PC-3 (cell line): Measurements from ENCODE around the gene TCFL5. TPM values are rescaled to one million over a fixed set of nuclear protein-coding genes. Genes with fewer than 3 reads are reported as not detected.

Source experiments
- ATAC-seq: fragments of 200-7000 bp; cut with Tn5 transposase; 2 replicates; pipeline ENCODE4 v1.9.1; 2020; ENCODE audit warnings: mild to moderate bottlenecking, moderate library complexity
- BruUV-seq: library from RNA; stranded (reverse); fragments of 400-500 nt; replicated peaks from 2 replicates; lab custom pipeline; 2021; lab: Mats Ljungman, UMichigan
- CTCF ChIA-PET: fragments of 300-600 bp; sonication (Branson Sonifier 250); formaldehyde crosslinking; loops from one replicate; lab custom pipeline; 2022; ENCODE audit warnings: antibody characterized with exemption; lab: Charles Lee
- POLR2A ChIA-PET: fragments of 300-600 bp; sonication (Branson Sonifier 250); formaldehyde crosslinking; loops from one replicate; lab custom pipeline; 2022; ENCODE audit warnings: antibody characterized with exemption; ENCODE audit not compliant: unreplicated experiment; lab: Charles Lee
- DNase-seq: peaks from one replicate; pipeline ENCODE4 v3.0.0-alpha.2; 2015
- H2AFZ ChIP-seq: fragments of 300-600 bp; sonication (generic); 2 replicates; pipeline ENCODE4 v1.6.0; 2016; ENCODE audit warnings: antibody characterized with exemption, low read length
- H3F3A ChIP-seq: fragments of 300-600 bp; sonication (generic); one replicate; pipeline ENCODE4 v1.6.0; 2017; ENCODE audit warnings: antibody characterized with exemption, low read length, control low read depth, mild to moderate bottlenecking; ENCODE audit not compliant: unreplicated experiment
- H3K27ac ChIP-seq: fragments of 300-600 bp; sonication (generic); 2 replicates; pipeline ENCODE4 v1.5.1; 2016; ENCODE audit warnings: mild to moderate bottlenecking, low read length
- H3K27me3 ChIP-seq: fragments of 300-600 bp; sonication (generic); 2 replicates; pipeline ENCODE4 v1.6.1; 2016; ENCODE audit warnings: low read length, mixed read lengths
- H3K36me3 ChIP-seq: fragments of 300-600 bp; sonication (generic); 2 replicates; pipeline ENCODE4 v1.6.1; 2016; ENCODE audit warnings: low read depth, mixed run types, low read length, mixed read lengths
- H3K4me1 ChIP-seq: fragments of 300-600 bp; sonication (generic); 2 replicates; pipeline ENCODE4 v1.5.1; 2016; ENCODE audit warnings: low read length; ENCODE audit not compliant: insufficient read depth
- H3K4me2 ChIP-seq: fragments of 300-600 bp; sonication (generic); 2 replicates; pipeline ENCODE4 v1.6.0; 2016; ENCODE audit warnings: low read length
- H3K4me3 ChIP-seq: fragments of 300-600 bp; sonication (generic); 2 replicates; pipeline ENCODE4 v1.5.1; 2016; ENCODE audit warnings: mild to moderate bottlenecking, low read length, mixed read lengths
- H3K79me2 ChIP-seq: fragments of 300-600 bp; sonication (generic); 2 replicates; pipeline ENCODE4 v1.6.1; 2017; ENCODE audit warnings: low read length, mixed read lengths
- H3K9ac ChIP-seq: fragments of 300-600 bp; sonication (generic); 2 replicates; pipeline ENCODE4 v1.6.0; 2016; ENCODE audit warnings: mild to moderate bottlenecking, low read length
- H3K9me2 ChIP-seq: fragments of 300-600 bp; sonication (generic); replicated peaks from 2 replicates; pipeline ENCODE4 v1.6.1; 2016; ENCODE audit warnings: mixed run types, low read length, mixed read lengths
- H3K9me3 ChIP-seq: fragments of 300-600 bp; sonication (generic); 2 replicates; pipeline ENCODE4 v1.6.1; 2016; ENCODE audit warnings: low read length, mixed read lengths
- H4K20me1 ChIP-seq: fragments of 300-600 bp; sonication (generic); 2 replicates; pipeline ENCODE4 v1.6.1; 2016; ENCODE audit warnings: low read length, mixed read lengths
- EZH2 ChIP-seq: fragments of 300-600 bp; sonication (generic); IDR thresholded peaks from one replicate; pipeline ENCODE4 v1.6.1; 2017; ENCODE audit warnings: antibody characterized with exemption, mild to moderate bottlenecking, low read length; ENCODE audit not compliant: unreplicated experiment
- EZH2phosphoT487 ChIP-seq: fragments of 300-600 bp; sonication (generic); IDR thresholded peaks from 2 replicates; pipeline ENCODE4 v1.6.1; 2018; ENCODE audit warnings: mild to moderate bottlenecking, antibody characterized with exemption, low read length, borderline replicate concordance
- intact Hi-C: fragments of 100-400 bp; cut with micrococcal nuclease; formaldehyde crosslinking; loops from 2 replicates; pipeline ENCODE4 v1.9.0; 2023
- total RNA-seq: library from RNA; depleted of rRNA; stranded (reverse); fragments of >200 nt; gene quantifications from 2 replicates; pipeline ENCODE4 v1.2.3, GENCODE V29; 2014
- TF ChIP-seq, protein P1 (sequence below): fragments of 300-600 bp; sonication (generic); conservative IDR thresholded peaks from 2 replicates; pipeline ENCODE4 v1.5.1; 2017; ENCODE audit warnings: antibody characterized with exemption, low read depth, mild to moderate bottlenecking, low read length

Gene TCFL5
- total RNA-seq, 1 experiment from 2014 or later: 15.8 TPM

DNA sequence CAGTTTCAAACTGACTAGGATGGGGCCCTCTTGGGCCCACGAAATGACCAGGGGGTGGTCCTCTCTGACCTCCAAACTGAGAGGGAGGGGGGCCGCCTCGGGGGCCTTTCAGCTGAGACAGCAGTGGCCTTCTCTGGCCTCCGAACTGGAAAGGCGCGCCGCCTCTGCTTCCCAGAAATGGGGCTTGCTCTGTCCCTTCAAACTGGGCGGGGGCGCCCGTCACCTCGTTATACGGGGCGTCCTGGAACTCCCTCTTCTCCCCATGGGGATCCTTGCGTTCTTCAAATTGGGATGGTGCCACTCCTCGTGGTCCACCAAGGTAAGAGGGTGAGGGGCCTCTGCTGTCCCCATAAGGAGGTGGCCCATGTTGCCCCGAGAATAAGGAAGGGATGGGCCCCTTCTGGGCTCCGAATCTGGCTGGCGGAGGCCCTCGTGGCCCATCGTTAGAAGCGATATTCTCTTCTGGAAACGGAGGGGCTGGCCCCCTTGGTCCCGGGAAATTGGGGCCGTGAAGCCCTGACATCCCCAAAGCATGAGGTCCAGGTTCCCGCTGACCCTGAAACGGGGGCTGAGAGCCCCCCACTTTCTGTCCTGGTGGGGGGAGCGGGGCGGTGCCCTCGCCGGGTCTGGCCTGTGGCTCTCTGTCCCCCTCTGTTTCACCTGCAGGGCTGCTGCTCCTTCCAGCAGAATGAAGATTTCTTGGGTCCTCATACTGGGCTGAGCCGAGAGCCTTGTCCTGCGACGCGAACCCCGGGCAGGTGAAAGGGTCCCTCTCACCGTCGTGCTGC lies 18.7 kb upstream of the TCFL5 start:
- Histone ChIP-seq H3F3A (peaks cover 4% of the 10 kb centered on the region), H3K9me2 (no peaks in the 10 kb centered on the region), H3K27ac (no peak overlapping the region), H3K9me3 (no peaks in the 10 kb centered on the region), H3K79me2 (no peaks in the 10 kb centered on the region), H3K9ac (no peak overlapping the region), H3K4me1 (no peaks in the 10 kb centered on the region), H3K36me3 (no peaks in the 10 kb centered on the region), H2AFZ (no peak overlapping the region), H3K4me3 (no peak overlapping the region), H4K20me1 (no peaks in the 10 kb centered on the region), H3K27me3 (no peaks in the 10 kb centered on the region), H3K4me2 (no peak overlapping the region)
- no TSS peak for BruUV-seq
- intact Hi-C loops: no loop called here
- POLR2A ChIA-PET: no interaction called here
- DNase-seq: no peak
- CTCF ChIA-PET: no interaction called here
- TF ChIP-seq, protein P1, sequence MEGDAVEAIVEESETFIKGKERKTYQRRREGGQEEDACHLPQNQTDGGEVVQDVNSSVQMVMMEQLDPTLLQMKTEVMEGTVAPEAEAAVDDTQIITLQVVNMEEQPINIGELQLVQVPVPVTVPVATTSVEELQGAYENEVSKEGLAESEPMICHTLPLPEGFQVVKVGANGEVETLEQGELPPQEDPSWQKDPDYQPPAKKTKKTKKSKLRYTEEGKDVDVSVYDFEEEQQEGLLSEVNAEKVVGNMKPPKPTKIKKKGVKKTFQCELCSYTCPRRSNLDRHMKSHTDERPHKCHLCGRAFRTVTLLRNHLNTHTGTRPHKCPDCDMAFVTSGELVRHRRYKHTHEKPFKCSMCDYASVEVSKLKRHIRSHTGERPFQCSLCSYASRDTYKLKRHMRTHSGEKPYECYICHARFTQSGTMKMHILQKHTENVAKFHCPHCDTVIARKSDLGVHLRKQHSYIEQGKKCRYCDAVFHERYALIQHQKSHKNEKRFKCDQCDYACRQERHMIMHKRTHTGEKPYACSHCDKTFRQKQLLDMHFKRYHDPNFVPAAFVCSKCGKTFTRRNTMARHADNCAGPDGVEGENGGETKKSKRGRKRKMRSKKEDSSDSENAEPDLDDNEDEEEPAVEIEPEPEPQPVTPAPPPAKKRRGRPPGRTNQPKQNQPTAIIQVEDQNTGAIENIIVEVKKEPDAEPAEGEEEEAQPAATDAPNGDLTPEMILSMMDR: no peak
- no peak for TF ChIP-seq EZH2phosphoT487
- TF ChIP-seq EZH2: no peak
- ATAC-seq: no peak

DNA sequence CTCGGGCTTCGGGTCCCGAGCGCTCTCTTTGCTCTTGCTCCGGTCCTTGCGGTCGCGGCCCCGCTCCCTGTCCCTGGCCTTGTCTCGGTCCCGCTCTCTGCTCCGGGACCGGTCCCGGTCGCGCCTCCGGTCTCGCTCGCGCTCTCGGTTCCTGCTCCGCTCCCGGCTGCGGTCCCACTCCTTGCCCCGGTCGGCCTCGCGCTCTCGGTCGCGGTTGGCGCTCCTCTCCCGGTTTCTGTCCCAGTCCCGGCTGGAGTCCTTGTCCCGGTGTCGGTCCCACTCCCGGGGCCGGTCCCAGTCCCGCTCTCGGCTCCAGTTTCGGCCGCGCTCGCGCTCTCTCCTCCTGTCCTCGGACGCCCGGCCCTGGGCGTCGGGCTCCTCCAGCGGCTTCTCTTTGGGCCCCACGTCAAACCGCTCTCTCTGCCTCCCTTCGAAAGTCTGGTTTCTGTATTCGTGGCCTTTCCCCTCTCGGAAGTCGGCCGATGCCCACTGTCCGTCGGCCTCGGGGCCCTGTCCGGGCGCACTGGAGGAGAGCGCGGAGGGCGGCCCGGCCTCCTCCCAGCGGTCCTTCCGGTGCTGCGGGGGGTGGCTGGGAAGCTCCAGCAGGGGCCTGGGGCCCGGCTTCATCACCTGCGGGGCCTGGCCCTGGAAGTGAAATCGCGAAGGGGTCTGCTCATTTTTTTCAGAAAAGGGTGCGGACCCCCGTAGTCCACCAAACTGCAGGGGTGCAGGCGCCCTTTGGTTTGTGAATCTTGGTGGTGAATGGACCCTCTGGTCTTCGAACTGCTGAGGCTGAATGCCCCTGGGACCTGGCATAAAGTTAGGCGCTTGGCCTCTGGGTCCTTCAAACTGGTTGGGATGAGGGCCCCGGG lies 17.9 kb upstream of the TCFL5 start:
- Histone ChIP-seq H2AFZ (no peak overlapping the region), H3K9me2 (no peaks in the 10 kb centered on the region), H4K20me1 (no peaks in the 10 kb centered on the region), H3K27ac (no peak overlapping the region), H3K4me3 (no peak overlapping the region), H3K9ac (no peak overlapping the region), H3K27me3 (no peaks in the 10 kb centered on the region), H3K79me2 (no peaks in the 10 kb centered on the region), H3F3A (peaks cover 7% of the 10 kb centered on the region), H3K4me2 (no peak overlapping the region), H3K9me3 (no peaks in the 10 kb centered on the region), H3K4me1 (peaks cover 1% of the 10 kb centered on the region; the same call in 1 of the 2 replicates), H3K36me3 (no peaks in the 10 kb centered on the region)
- POLR2A ChIA-PET: no interaction called here
- BruUV-seq: no TSS peak
- no peak for ATAC-seq
- no peak for DNase-seq
- CTCF ChIA-PET: no interaction called here
- no peak for TF ChIP-seq EZH2phosphoT487
- no peak for TF ChIP-seq EZH2
- intact Hi-C loops: no loop called here

DNA sequence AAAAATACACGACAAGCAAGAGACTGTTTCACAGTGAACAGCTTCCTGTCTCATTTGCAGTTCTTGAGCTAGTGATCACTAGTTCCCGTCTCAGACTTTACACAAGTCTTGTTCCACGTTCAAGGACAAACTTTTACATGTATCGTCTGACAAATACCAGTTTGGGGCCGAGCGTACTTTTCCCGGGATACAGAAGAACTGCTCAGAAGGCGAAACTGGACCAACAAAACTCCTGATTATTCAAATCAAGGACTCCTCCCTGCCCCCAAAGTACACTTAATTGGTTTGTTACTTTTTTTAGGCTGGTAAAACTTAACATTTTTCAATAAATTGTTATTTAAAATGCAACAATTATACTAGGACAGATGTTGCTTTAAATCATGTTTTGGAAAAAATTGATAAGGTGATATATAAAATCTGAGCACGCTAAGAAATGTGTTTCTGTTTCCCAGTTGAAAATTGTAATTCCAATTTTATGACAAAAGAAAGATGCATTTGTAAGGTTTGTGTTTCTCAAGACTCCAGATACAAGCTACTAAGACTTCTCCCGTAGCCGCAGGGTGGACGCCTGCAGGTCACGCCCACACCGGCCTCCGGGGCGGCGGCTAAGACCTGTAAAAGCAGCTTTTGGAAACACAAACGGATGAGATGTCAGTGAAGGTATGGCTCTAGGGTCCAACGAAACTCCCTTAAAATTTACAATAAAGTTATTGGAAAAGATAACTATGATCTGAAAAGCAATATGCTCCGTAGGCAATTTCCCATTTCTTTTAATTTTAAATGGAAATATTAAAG lies 16.8 kb upstream of the TCFL5 start:
- CTCF ChIA-PET: no interaction called here
- H3K4me3 ChIP-seq: no peak overlapping the region
- no peak overlapping the region for H2AFZ ChIP-seq
- no peaks in the 10 kb centered on the region for H3K9me2 ChIP-seq
- TSS peak; percentile 16 for BruUV-seq
- ATAC-seq: no peak
- TF ChIP-seq EZH2 (no peak), EZH2phosphoT487 (no peak)
- TF ChIP-seq, protein P1: no peak
- peaks cover 6% of the 10 kb centered on the region; the same call in 1 of the 2 replicates for H3K4me1 ChIP-seq
- H3F3A ChIP-seq: peaks cover 10% of the 10 kb centered on the region
- no peaks in the 10 kb centered on the region for H4K20me1 ChIP-seq
- intact Hi-C loops: no loop called here
- POLR2A ChIA-PET: no interaction called here
- no peak overlapping the region for H3K9ac ChIP-seq
- H3K36me3 ChIP-seq: no peaks in the 10 kb centered on the region
- H3K9me3 ChIP-seq: no peaks in the 10 kb centered on the region
- no peaks in the 10 kb centered on the region for H3K27me3 ChIP-seq
- no peaks in the 10 kb centered on the region for H3K79me2 ChIP-seq
- DNase-seq: no peak
- no peak overlapping the region for H3K4me2 ChIP-seq
- no peak overlapping the region for H3K27ac ChIP-seq
